A549 (cell line): Measurements from ENCODE around the gene DNM1. TPM values are rescaled to one million over a fixed set of nuclear protein-coding genes. Genes with fewer than 3 reads are reported as not detected.

Experiments used
- ATAC-seq, 2 experiments: fragments of 200-7000 bp in 1 of 2; fragments of >200 bp in 1 of 2; cut with Nextera tagmentation in 1 of 2; cut with Tn5 transposase in 1 of 2; 3 replicates each; pipeline versions ENCODE4 v1.8.0 to v1.9.1; 2018 to 2020; ENCODE audit warnings: mild to moderate bottlenecking in 1 of 2, moderate library complexity in 1 of 2
- CTCF ChIA-PET: fragments of 300-600 bp; sonication (Branson Sonifier 250); formaldehyde crosslinking; extraction: SDS; loops from one replicate; lab custom pipeline; 2021; ENCODE audit warnings: antibody characterized with exemption, inconsistent platforms; lab: Yijun Ruan, JAX
- POLR2A ChIA-PET: fragments of 350-600 bp; formaldehyde crosslinking; extraction: SDS; loops from one replicate; lab custom pipeline; 2021; ENCODE audit warnings: antibody characterized with exemption, inconsistent platforms; lab: Yijun Ruan, JAX
- DNase-seq, 2 experiments: peaks; one replicate each; pipeline versions ENCODE4 v3.0.0 to v3.0.0-alpha.2; 2011 to 2016; ENCODE audit warnings: low read depth in 1 of 2, low spot score in 1 of 2
- FAIRE-seq: peaks from 2 replicates; lab custom pipeline; 2011; peaks lifted over from hg19 to GRCh38; lab: Jason Lieb, UNC
- H3K27ac ChIP-seq, 2 experiments: fragments of >200 bp; sonication (Bioruptor Twin); formaldehyde crosslinking; 3 replicates each; pipeline ENCODE4 v1.5.1; 2016 to 2017
- H3K4me1 ChIP-seq: fragments of >200 bp; sonication (Bioruptor Twin); formaldehyde crosslinking; 3 replicates; pipeline ENCODE4 v1.6.1; 2016
- H3K4me2 ChIP-seq: fragments of >200 bp; sonication (Bioruptor Twin); formaldehyde crosslinking; 3 replicates; pipeline ENCODE4 v1.6.1; 2016
- H3K4me3 ChIP-seq: fragments of >200 bp; sonication (Bioruptor Twin); formaldehyde crosslinking; 3 replicates; pipeline ENCODE4 v1.5.1; 2016
- H3K9me3 ChIP-seq: fragments of >200 bp; sonication (Bioruptor Twin); formaldehyde crosslinking; 3 replicates; pipeline ENCODE4 v1.6.1; 2016
- BHLHE40 ChIP-seq: IDR thresholded peaks from 2 replicates; pipeline ENCODE4 v1.6.1; 2012; ENCODE audit warnings: low read depth, low read length, inconsistent platforms
- CBX2 ChIP-seq: fragments of 200-600 bp; sonication (generic); IDR thresholded peaks from 2 replicates; pipeline ENCODE4 v1.6.1; 2016; ENCODE audit warnings: low read depth, mild to moderate bottlenecking, borderline replicate concordance
- CTCF ChIP-seq: fragments of >200 bp; sonication (Bioruptor Twin); formaldehyde crosslinking; IDR thresholded peaks from 3 replicates; pipeline ENCODE4 v1.5.1; 2016
- E2F6 ChIP-seq: IDR thresholded peaks from 2 replicates; pipeline ENCODE4 v1.6.1; 2012; ENCODE audit warnings: low read depth, borderline replicate concordance
- EHF ChIP-seq: fragments of 250-450 bp; sonication (Bioruptor Pico); IDR thresholded peaks from 2 replicates; pipeline ENCODE4 v1.5.0; 2020; ENCODE audit warnings: mild to moderate bottlenecking
- ESRRA ChIP-seq: fragments of 150-350 bp; IDR thresholded peaks from 2 replicates; pipeline ENCODE4 v1.6.1; 2014; ENCODE audit warnings: mild to moderate bottlenecking, low read length, borderline replicate concordance
- FOSB ChIP-seq: fragments of 250-450 bp; sonication (Bioruptor Pico); IDR thresholded peaks from 2 replicates; pipeline ENCODE4 v1.5.0; 2020; ENCODE audit warnings: mild to moderate bottlenecking, moderate library complexity
- FOXS1 ChIP-seq: fragments of 250-450 bp; sonication (Bioruptor Pico); IDR thresholded peaks from 2 replicates; pipeline ENCODE4 v1.5.0; 2020; ENCODE audit warnings: mild to moderate bottlenecking, moderate library complexity
- JUN ChIP-seq, 2 experiments: fragments of >200 bp; sonication (Bioruptor Twin); formaldehyde crosslinking; IDR thresholded peaks; 2 replicates in 1 of 2; 3 replicates in 1 of 2; pipeline ENCODE4 v1.6.1; 2016 to 2017
- KDM1A ChIP-seq: fragments of 200-600 bp; sonication (generic); IDR thresholded peaks from 2 replicates; pipeline ENCODE4 v1.6.1; 2016; ENCODE audit warnings: low read depth, mild to moderate bottlenecking
- MAX ChIP-seq: IDR thresholded peaks from 2 replicates; pipeline ENCODE4 v1.6.1; 2012
- MAZ ChIP-seq: fragments of 150-350 bp; IDR thresholded peaks from 2 replicates; pipeline ENCODE4 v1.6.1; 2014; ENCODE audit warnings: antibody characterized with exemption, low read depth, low read length, borderline replicate concordance
- MYC ChIP-seq: IDR thresholded peaks from 2 replicates; pipeline ENCODE4 v1.6.1; 2012; ENCODE audit warnings: mild to moderate bottlenecking, inconsistent platforms, low read length, improper control_type of control experiment, borderline replicate concordance
- PHF8 ChIP-seq: fragments of 200-600 bp; sonication (generic); IDR thresholded peaks from 2 replicates; pipeline ENCODE4 v1.6.1; 2016; ENCODE audit warnings: low read depth, mild to moderate bottlenecking, antibody characterized with exemption, moderate library complexity, borderline replicate concordance
- POLR2A ChIP-seq: IDR thresholded peaks from 2 replicates; pipeline ENCODE4 v1.6.1; 2012; ENCODE audit warnings: mild to moderate bottlenecking, low read length
- RAD21 ChIP-seq, 2 experiments: fragments of >200 bp in 1 of 2; sonication (Bioruptor Twin) in 1 of 2; formaldehyde crosslinking in 1 of 2; IDR thresholded peaks in 1 of 2; conservative IDR thresholded peaks in 1 of 2; 2 replicates in 1 of 2; 3 replicates in 1 of 2; pipeline ENCODE4 v1.6.1; 2012 to 2018; ENCODE audit warnings: inconsistent platforms in 1 of 2
- SMC3 ChIP-seq: fragments of >200 bp; sonication (Bioruptor Twin); formaldehyde crosslinking; IDR thresholded peaks from 3 replicates; pipeline ENCODE4 v1.6.1; 2018; ENCODE audit warnings: inconsistent platforms
- SREBF2 ChIP-seq: fragments of 450-650 bp; IDR thresholded peaks from 2 replicates; pipeline ENCODE4 v1.6.1; 2014; ENCODE audit warnings: mild to moderate bottlenecking, moderate library complexity
- WGBS: methylation state at CpG from one replicate; pipeline ENCODE4 v1.1.6; 2017; ENCODE audit errors: missing lambda C conversion rate; 5-methylcytosine and 5-hydroxymethylcytosine counted together
- polyA minus RNA-seq: library from RNA; depleted of rRNA, polyadenylated mRNA; stranded (reverse); fragments of >200 nt; gene quantifications from 2 replicates; pipeline ENCODE4 v1.2.3, GENCODE V29; 2011; rRNA and poly(A)+ RNA removed
- polyA plus RNA-seq, 4 experiments: library from polyadenylated mRNA; depleted of rRNA in 3 of 4; stranded (reverse); fragments of >200 nt; fragmentation: RNase III in 1 of 4; extraction: RNeasy Plus Mini Kit Qiagen cat#74134 plus additional on column Dnase treatment in 1 of 4; gene quantifications; 2 replicates in 3 of 4; 3 replicates in 1 of 4; pipeline ENCODE4 v1.2.3, GENCODE V29; 2011 to 2017

Gene DNM1
- polyA plus RNA-seq (2011; rRNA removed) (60.2 and 70.7 TPM in 2 replicates), polyA plus RNA-seq (2017; fragmentation: RNase III; extraction: RNeasy Plus Mini Kit Qiagen cat#74134 plus additional on column Dnase treatment) (99.8 to 139 TPM (median 136 TPM) in 3 replicates), polyA minus RNA-seq (198 and 226 TPM in 2 replicates)
- polyA plus RNA-seq (2012; cell fraction: cytosol; rRNA removed): 65.9 and 77.9 TPM in 2 replicates
- 394 and 431 TPM in 2 replicates for polyA plus RNA-seq (2012; cell fraction: nucleus; rRNA removed)

GRCh38 chr9:128203024-128203706, at the start of gene DNM1:
Gene DNM1, plus strand, starts transcription at chr9:128203379. Its CDS starts 92 bp downstream, at chr9:128203471.
- peak; percentile 62 to 89 for DNase-seq
- 5% methylated on average over 5 of the region's 72 CpGs for WGBS
- POLR2A ChIA-PET: interaction anchor here (1.0 to 1.3 kb wide), 3 partner anchors 8 to 34 kb away, joined by 3 to 6 read pairs (median 4); no protein-coding TSS in a partner anchor
- CTCF ChIA-PET: interaction anchor here (0.6 to 9.3 kb wide), 11 partner anchors 9 to 1527 kb away, joined by 3 to 82 read pairs (median 4); partner anchors contain the start of gene CIZ1
- Histone ChIP-seq H3K4me3 (peak within 1 kb of the TSS; percentile 96), H3K4me1 (peaks cover 53% of the 10 kb centered on the region), H3K9me3 (no peaks in the 10 kb centered on the region), H3K4me2 (peak within 1 kb of the TSS; percentile 86), H3K27ac (peak within 1 kb of the TSS; percentile 95 to 99)
- FAIRE-seq: no peak
- peak; percentile 75 to 77 for ATAC-seq
- TF ChIP-seq CTCF (peak; percentile 94), RAD21 (conservative IDR thresholded peaks at IDR 0.05 in 1 of 2, IDR thresholded peaks at IDR 0.05 in 1 of 2) (peak in 1 of 2 experiments; percentile 44; a peak in 2 of 5 replicates), PHF8 (no peak), POLR2A (peak; percentile 54), MAZ (peak; percentile 92), JUN (IDR thresholded peaks at IDR 0.05) (peak in 1 of 2 experiments; percentile 51; a peak in 2 of 5 replicates), SMC3 (peak; percentile 65), KDM1A (no peak), SREBF2 (no peak), MAX (peak; percentile 16; the same call in 1 of the 2 replicates)

GRCh38 chr9:128153947-128154695, 49.1 kb upstream of the DNM1 start:
- no peak for DNase-seq
- POLR2A ChIA-PET: no interaction called here
- Histone ChIP-seq H3K27ac (no peak overlapping the region), H3K4me2 (no peak overlapping the region), H3K4me1 (peaks cover 20% of the 10 kb centered on the region), H3K4me3 (no peak overlapping the region), H3K9me3 (no peaks in the 10 kb centered on the region)
- ATAC-seq: no peak
- CTCF ChIA-PET: interaction anchor here (1.3 to 6.3 kb wide), 2 partner anchors 11 to 36 kb away, joined by 3 to 24 read pairs; no protein-coding TSS in a partner anchor
- FAIRE-seq: no peak
- TF ChIP-seq BHLHE40: no peak
- TF ChIP-seq E2F6: no peak
- no peak for TF ChIP-seq FOXS1
- no peak for TF ChIP-seq MYC
- no peak for TF ChIP-seq MAX
- TF ChIP-seq MAZ: no peak
- TF ChIP-seq ESRRA: no peak
- no peak for TF ChIP-seq EHF (CRISPR knock-in tag)
- TF ChIP-seq CBX2: no peak
- no peak for TF ChIP-seq FOSB (CRISPR knock-in tag)
- 83% methylated on average over 11 of the region's 13 CpGs for WGBS
